Limb (tissue), 2 donors: ENCODE data around the gene XPNPEP3.
A peak's percentile ranks its signal among the peaks of the same experiment; 100 is the strongest.
"Not testable (repeated sequence)": the region's sequence is repeated elsewhere in the genome, so short reads cannot be mapped to it uniquely, and the experiment has no call there.

Experiments used
- DNase-seq, 2 donors: peaks; one replicate each; pipeline ENCODE4 v3.0.0-alpha.2; 2016; ENCODE audit errors: extremely low spot score in 2 of 2

The XPNPEP3 gene

DNA sequence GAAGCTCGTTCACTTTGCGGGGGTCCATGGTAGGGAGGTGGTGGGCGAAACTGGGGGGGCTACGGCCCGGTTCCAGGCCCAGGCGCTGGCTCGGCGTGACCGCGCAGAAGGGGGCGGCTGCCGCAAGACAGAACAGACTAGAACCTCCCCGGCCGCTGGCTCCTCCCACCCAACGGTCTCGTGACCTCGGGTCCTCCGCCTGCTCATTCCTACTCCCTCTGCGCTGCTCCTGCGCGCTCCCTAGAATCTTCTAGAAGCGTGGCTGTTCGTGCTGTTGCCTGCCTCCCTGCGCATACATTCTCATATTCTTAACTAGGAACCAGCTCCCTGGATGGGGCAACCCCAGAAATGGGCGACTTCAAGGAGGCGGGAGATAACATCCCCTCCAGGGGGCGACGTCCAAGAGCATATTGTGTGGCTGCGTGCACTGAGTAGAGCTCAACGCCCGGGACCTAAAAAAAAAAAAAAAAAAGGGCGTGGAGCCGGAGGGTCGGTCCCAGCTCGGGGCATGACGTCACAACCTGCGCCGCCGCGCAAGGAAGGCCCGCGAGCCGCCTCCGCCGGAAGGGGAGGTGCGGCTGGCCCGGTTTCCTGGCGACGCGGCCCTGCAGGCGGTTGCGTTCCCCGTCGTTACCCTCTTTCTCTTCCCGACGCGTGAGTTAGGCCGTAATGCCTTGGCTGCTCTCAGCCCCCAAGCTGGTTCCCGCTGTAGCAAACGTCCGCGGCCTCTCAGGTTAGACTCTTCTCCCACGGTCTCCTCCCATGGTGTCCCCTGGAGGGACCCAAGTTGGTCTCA, at the start of gene XPNPEP3, which contains the start of gene ST13:
Gene XPNPEP3 (plus strand): TSS at position 636 of the 796 bp plus-strand sequence. CDS start 34 bp downstream, at position 670.
Gene ST13 (minus strand): TSS at position 127 of the 796 bp plus-strand sequence. CDS start 99 bp downstream, at position 28.
- DNase-seq, result peak; percentile 97 to 98

DNA sequence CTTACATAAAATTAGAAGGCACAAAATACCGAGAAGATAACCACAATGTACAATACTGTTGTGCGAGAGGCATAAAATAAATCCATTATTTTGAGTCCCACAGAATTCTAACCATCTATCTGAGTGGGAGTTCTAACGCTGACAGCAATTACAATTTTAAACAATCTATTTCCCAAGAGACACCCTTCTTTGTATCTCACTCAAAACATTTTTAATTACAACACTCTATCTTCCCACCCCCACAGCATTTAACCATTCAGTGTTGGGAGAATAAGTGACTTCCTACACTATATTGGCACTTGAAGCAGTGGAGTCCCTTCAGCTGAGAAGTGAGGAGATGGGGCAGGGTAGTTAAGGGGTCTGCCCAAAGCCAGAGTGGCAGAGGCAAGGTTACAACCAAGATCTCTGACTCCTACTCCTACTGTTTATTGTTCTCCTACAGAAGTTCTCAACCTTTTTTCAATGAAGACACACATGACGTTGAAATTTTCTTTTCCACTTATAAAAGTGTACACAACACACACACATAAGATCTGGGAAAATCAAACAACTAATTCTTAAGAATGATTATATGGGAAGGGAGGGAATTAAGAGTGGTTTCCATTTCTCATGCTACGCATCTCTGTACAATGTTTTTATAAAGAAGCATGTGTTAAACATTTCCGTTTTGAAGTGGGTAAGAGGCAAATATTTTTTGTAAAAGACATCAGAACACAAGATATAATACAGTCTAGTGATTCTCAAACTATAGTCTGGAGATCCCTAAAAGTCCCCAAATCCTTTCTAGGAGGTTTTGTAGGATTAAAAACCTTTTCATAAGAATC, 48.7 kb upstream of the XPNPEP3 start:
- DNase-seq, result no peak

DNA sequence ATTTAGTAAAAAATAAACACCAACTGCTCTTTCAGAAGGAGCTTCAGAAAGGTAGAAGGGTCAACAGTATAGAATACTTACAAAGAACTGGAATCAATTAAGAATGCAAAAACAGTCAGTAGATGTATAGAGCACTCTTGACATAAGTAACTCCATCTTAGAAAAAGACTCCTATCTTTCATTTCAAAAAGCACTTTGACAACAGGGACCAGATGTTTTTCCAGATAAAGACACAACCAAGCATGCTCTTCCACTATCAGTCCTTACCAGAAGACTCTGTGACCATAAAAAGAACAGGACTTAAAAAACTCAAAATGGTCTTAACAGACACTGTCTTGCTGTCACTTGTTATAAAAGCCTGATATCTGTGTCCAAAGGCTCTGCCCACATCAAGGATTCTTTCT, 43.0 kb upstream of the XPNPEP3 start:
- DNase-seq, result no peak

DNA sequence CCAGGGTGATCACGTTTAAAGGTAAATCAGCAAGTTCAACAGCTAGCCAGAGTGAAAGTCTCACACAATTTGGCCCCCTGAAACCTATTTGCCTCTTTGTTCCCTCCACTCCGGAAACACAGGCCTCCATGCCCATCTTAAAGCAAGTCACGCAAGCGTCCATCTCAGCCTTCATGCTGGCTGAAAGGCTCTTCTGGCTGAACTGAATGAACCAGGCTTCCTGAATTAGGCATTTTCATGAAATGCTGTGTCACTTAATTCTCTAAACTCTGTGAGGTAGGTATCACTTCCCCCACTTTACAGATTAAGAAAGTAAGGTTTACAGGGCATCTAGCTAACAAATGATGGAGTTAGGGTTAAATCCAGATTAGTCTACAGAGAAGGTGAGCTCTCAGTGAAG, 39.2 kb upstream of the XPNPEP3 start:
- DNase-seq, result no peak

- DNase-seq, result no peak
Measured at GRCh38 chr22:40818192-40818746, 38.7 kb upstream of the XPNPEP3 start.

DNA sequence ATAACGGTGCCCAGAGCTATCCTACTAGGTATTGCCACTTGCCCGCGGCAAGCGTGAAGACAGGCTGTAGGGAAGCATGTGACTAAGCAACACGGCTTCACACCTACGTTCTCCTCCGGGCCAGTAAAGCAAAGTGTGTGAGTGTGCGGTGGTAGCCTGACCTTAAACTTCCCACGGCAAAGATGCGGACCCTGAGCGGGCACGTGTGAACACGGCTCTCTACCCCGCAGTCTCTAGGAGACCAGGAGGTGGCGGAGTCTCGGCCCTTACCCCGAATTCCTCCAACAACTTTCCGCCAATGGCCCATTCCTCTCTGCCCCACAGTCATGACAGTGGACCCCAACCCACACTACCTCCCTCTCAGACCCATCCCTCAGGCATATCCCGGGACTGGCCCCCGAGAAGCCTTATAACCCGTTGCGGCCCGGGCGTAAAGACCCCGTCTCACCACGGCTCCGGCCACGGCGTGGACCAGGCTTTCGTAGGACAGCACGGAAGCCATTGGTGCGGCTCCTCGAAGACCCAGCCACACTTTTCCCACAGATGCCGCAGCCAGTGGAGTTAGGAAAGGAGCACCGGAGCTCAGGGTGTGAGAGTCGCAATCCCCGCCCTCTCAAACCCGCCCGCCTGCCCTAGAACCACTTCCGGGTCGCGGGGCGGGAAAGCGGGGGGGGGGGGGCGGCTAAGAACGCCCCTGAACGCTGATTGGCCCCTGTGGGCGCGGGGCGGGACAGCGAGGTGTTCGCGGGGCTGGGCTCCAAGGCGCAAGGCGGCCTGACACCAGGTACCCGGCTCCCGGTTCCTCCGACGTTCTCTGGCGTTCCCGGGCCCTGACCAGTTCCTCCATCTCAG, 38.0 kb upstream of the XPNPEP3 start, which contains the start of gene SLC25A17:
Gene SLC25A17 (minus strand): TSS at position 600 of the 852 bp plus-strand sequence. CDS start 98 bp downstream, at position 502.
- peak; percentile 86 to 96 for DNase-seq

DNA sequence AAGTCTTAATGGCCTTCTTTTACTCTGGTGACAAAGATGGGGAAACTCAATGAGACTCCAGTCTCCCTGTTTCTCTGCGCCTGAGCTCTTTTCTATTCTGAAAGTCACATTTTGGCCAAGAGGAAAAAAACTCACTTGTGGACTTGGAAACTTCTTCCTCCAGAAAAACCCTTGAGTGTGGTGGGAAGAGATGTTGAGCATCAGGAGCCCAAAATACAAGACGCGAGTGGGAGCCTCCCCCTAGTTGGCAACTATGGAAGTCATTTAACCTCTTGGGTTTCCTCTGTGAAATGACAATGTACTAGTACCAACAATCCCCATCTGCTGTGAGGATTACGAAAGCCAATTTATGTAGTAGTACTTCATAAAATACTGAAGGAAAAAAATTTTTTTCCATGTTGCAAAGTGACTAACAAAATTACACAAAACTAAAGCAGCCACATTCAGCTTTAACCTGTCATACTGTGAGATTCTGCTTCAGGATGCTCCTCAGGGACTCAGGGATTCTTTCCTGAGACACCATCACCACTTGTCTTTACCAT, 37.3 kb upstream of the XPNPEP3 start:
- DNase-seq, result peak in 1 of 2 donors; percentile 13

- DNase-seq, result no peak
Measured at GRCh38 chr22:40823426-40823825, 33.5 kb upstream of the XPNPEP3 start.

DNA sequence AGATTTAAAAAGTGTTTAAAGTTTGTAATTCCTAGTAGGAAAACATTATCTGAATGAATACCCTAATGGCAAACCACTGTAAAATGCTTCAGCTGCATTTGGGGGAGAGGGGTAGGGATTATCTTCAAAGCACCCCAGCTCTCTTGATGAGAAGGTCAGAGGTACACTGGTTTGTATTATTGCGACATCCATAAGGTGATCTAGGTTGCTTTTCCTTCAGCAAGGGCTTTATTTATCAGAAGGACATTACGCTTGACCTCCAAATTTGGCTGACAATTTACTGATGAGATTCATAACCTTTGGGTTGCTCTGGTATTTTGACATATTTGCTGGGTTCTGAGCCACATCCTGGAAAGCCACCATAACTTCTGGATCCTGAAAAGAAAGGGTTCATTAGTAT, 30.7 kb upstream of the XPNPEP3 start:
- DNase-seq, result not testable (repeated sequence)

DNA sequence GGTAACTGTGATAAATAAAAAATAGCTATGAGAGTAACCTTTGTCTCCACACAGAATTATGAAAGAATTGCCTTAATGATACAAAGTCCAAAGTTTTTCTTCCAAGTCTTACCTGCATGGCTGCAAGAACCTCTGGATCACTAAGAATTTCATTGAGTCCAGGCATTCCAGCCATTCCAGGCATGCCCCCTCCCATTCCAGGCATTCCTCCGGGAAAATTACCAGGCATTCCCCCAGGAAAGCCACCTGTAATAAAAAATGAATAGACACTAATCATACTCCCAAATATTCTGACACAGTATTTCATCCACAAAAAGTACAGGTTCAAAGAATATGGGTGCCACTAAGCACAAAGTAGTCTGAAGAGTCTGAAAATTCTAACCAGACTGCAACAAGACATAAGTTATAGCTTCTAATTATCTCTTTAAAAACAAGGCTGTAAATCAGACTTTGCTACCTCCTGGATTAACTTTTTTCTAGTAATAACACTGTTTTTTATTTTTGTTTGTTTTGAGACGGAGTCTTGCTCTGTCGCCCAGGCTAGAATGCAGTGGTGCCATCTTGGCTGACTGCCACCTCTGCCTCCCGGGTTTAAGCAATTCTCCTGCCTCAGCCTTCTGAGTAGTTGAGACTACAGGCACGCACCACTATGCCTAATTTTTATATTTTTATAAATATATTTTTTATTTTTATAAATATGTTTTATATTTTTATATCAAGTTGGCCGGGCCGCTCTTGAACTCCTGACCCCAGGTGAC, 29.8 kb upstream of the XPNPEP3 start:
- no peak for DNase-seq

GRCh38 chr22:40829131-40829530, 27.8 kb upstream of the XPNPEP3 start:
- no peak for DNase-seq

GRCh38 chr22:40834619-40835018, 22.3 kb upstream of the XPNPEP3 start:
- no peak for DNase-seq

DNA sequence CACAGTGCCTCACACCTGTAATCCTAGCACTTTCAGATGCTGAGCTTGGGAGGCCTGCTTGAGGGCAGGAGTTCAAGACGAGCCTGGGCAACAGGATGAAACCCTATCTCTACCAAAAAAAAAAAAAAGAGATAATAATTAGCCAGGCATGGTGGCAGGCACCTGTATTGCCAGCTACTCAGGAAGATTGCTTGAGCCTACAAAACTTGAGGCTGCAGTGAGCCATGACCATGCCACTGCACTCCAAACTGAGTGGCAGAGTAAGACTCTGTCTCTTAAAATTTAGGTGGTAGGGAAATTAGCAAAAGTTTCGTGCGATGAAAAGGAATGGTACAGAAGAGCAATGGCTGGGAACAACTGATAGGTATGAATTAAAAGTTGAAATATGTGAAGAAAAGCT, 18.5 kb upstream of the XPNPEP3 start:
- DNase-seq, result no peak

DNA sequence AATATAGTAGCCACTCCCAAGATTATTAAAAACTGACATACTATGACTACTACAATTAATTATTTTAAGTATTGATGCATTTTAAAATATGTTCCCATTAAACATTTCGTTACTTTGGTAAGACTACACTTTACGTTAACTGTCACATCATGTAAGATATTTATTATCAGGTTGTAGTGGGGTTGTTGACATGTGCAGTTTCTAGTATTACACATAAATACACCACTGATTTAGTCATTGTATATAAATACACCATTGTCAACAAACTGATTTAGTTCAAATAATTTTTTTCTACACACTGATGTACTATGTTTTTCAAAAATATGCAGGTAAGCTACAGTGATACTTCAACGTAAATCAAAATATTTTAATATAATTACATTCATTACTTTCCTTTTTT, 12.0 kb upstream of the XPNPEP3 start:
- no peak for DNase-seq

DNA sequence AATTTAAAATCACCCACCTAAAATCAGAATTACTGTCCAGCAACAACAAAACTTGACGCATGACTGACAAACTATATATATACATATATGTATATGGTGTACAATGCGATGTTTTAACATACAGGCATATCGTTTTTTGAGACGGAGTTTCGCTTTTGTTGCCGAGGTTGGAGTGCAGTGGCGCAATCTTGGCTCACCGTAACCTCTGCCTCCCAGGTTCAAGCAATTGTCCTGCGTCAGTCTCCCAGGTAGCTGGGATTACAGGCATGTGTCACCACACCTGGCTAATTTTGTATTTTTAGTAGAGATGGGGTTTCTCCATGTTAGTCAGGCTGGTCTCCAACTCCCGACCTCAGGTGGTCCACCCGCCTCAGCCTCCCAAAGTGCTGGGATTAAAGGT, 11.1 kb upstream of the XPNPEP3 start:
- not testable (repeated sequence) for DNase-seq

GRCh38 chr22:40853333-40853732, 3.6 kb upstream of the XPNPEP3 start:
- DNase-seq, result no peak

DNA sequence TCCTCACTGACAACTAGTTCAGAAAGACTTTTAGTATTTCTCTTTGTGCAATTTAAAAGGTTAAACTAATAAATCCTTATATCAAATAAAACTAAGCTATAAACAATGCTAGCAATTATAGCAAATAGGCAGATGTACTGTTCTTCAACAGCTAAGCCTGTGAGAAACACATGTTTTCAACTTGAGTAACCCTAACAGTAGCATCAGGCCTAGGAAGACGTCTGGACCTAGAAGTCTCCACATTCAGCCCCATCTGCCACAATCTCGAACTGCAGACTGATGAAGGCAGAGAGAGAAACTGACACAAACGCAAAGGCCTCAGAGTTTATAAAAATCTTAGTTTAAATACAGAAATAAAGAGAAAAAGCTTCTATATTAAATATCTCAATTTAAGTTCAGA, 3.0 kb upstream of the XPNPEP3 start:
- no peak for DNase-seq

GRCh38 chr22:40855071-40855978, 1.6 kb upstream of the XPNPEP3 start:
- no peak for DNase-seq

- peak; percentile 5 to 69 for DNase-seq
Measured at GRCh38 chr22:40855979-40856512, 902 bp upstream of the XPNPEP3 start.
